ENCODE results near the gene CA10. TPM values are rescaled to one million over a fixed set of nuclear protein-coding genes. Genes with fewer than 3 reads are reported as not detected.

Gene CA10
- total RNA-seq, 2 donors from 2014 or later = 0.22 to 0.37 TPM

DNA sequence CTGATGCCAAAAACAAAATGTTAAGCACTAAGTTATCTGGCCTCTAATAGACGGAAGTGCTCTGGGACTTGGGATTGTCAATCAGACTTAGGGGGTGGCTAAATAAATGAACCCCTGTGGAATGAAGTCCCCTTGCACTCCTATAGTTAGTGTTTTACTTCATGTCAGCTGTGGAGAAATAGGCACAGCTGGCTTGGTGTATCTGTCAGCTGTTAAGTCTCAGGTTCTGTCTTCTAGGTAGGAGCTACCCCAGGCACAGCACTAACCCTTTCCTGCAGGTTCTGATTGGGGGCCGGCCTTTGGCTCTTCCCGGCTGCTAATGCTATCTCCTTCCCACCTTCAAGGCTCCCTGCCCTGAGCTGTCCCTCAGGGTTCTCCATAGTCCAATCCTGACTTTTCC, 487.6 kb downstream of the CA10 start:
- no peaks in the 10 kb centered on the region for H3K4me1 ChIP-seq (ENCODE audit: control insufficient read depth, insufficient read depth, low read length)
- Mint-ChIP-seq H3K9me3 (peaks cover 35% of the 10 kb centered on the region), H3K27me3 (ENCODE audit: insufficient read depth) (peaks cover 2% of the 10 kb centered on the region), H3K4me3 (no peak overlapping the region), H3K27ac (no peak overlapping the region), H3K36me3 (ENCODE audit: low read depth) (no peaks in the 10 kb centered on the region), H3K4me1 (no peaks in the 10 kb centered on the region)
- H3K9ac ChIP-seq (ENCODE audit: extremely low read depth, low read length, poor library complexity, severe bottlenecking) = no peak overlapping the region
- TF ChIP-seq, protein P1, sequence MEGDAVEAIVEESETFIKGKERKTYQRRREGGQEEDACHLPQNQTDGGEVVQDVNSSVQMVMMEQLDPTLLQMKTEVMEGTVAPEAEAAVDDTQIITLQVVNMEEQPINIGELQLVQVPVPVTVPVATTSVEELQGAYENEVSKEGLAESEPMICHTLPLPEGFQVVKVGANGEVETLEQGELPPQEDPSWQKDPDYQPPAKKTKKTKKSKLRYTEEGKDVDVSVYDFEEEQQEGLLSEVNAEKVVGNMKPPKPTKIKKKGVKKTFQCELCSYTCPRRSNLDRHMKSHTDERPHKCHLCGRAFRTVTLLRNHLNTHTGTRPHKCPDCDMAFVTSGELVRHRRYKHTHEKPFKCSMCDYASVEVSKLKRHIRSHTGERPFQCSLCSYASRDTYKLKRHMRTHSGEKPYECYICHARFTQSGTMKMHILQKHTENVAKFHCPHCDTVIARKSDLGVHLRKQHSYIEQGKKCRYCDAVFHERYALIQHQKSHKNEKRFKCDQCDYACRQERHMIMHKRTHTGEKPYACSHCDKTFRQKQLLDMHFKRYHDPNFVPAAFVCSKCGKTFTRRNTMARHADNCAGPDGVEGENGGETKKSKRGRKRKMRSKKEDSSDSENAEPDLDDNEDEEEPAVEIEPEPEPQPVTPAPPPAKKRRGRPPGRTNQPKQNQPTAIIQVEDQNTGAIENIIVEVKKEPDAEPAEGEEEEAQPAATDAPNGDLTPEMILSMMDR (conservative IDR thresholded peaks at IDR 0.05) = no peak
- no peaks in the 10 kb centered on the region for H3K27me3 ChIP-seq (ENCODE audit: control insufficient read depth, insufficient read depth, low read length, poor library complexity, severe bottlenecking)
- no peaks in the 10 kb centered on the region for H3K36me3 ChIP-seq (ENCODE audit: control insufficient read depth, insufficient read depth, low read length)
- WGBS, 2 experiments (ENCODE audit: insufficient coverage in 1 of 2, insufficient read length in 1 of 2) = 90 to 94% methylated on average over 2 to 3 of the region's 3 CpGs
- no peak overlapping the region for H3K27ac ChIP-seq (ENCODE audit: low read depth, low read length)
- H3K9me3 ChIP-seq (ENCODE audit: control insufficient read depth, low read length) = peaks cover 17% of the 10 kb centered on the region
- no peak for DNase-seq
- no peak overlapping the region for H3K4me3 ChIP-seq (ENCODE audit: low read length)

DNA sequence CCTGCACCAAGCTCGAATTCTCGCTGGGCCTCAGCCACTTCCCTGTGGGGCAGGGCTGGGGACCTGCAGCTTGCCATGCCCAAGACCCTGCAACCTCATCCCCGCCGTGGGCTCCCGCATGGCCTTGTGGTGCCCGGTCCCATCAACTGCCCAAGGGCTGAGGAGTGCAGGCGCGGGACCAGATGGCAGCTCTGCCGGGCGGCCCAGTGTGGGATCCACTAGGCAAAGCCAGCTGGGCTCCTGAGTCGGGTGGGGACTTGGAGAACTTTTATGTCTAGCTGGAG, 489.6 kb downstream of the CA10 start:
- Histone ChIP-seq H3K4me3 (ENCODE audit: low read length) (no peak overlapping the region), H3K27ac (ENCODE audit: low read depth, low read length) (no peak overlapping the region), H3K9me3 (ENCODE audit: control insufficient read depth, low read length) (peaks cover 17% of the 10 kb centered on the region), H3K4me1 (ENCODE audit: control insufficient read depth, insufficient read depth, low read length) (no peaks in the 10 kb centered on the region), H3K27me3 (ENCODE audit: control insufficient read depth, insufficient read depth, low read length, poor library complexity, severe bottlenecking) (no peaks in the 10 kb centered on the region), H3K9ac (ENCODE audit: extremely low read depth, low read length, poor library complexity, severe bottlenecking) (no peak overlapping the region), H3K36me3 (ENCODE audit: control insufficient read depth, insufficient read depth, low read length) (no peaks in the 10 kb centered on the region)
- WGBS, 2 experiments (ENCODE audit: insufficient coverage in 1 of 2, insufficient read length in 1 of 2) = 92 to 96% methylated on average over 4 to 11 of the region's 11 CpGs
- H3K36me3 Mint-ChIP-seq (ENCODE audit: low read depth) = no peaks in the 10 kb centered on the region
- H3K9me3 Mint-ChIP-seq = peaks cover 35% of the 10 kb centered on the region
- TF ChIP-seq, protein P1 (conservative IDR thresholded peaks at IDR 0.05) = no peak
- H3K27me3 Mint-ChIP-seq (ENCODE audit: insufficient read depth) = peaks cover 6% of the 10 kb centered on the region
- H3K4me3 Mint-ChIP-seq = no peak overlapping the region
- H3K27ac Mint-ChIP-seq = no peak overlapping the region
- no peaks in the 10 kb centered on the region for H3K4me1 Mint-ChIP-seq
- no peak for DNase-seq

DNA sequence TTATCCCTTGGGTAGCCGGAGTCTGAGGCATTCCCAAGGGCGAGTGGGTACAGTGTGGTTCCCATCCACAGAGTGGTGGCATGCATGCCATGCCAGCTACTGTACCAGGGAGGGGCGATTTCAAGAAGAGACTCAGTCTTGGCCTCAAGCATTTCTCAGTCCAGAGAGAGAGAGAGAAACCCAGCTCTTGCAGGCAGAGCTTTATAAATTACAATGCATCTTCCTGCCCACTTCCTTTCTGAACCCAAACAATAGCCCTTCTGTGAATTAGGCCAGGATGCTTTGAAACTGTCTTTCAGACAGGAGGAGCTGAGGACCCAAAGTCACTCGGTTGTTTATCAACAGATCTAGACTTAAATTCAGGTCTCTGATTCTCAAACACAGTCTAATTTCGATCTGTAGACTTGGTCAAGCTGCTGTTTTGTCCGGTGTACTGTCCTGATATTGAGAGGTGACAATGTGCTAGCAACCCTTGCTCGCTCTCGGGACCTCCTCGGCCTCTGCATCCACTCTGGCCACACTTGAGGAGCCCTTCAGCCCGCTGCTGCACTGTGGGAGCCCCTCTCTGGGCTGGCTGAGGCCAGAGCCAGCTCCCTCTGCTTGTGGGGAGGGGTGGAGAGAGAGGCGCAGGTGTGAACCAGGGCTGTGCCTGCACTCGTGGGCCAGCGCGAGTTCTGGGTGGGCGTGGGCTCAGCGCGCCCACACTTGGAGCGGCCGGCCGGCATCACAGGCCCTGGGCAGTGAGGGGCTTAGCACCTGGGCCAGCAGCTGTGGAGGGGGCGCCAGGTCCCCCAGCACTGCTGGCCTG, 490.2 kb downstream of the CA10 start:
- Mint-ChIP-seq H3K4me1 (peaks cover 3% of the 10 kb centered on the region), H3K27me3 (ENCODE audit: insufficient read depth) (peaks cover 6% of the 10 kb centered on the region), H3K27ac (no peak overlapping the region), H3K9me3 (peaks cover 35% of the 10 kb centered on the region), H3K4me3 (no peak overlapping the region), H3K36me3 (ENCODE audit: low read depth) (no peaks in the 10 kb centered on the region)
- no peak overlapping the region for H3K9ac ChIP-seq (ENCODE audit: extremely low read depth, low read length, poor library complexity, severe bottlenecking)
- no peak overlapping the region for H3K4me3 ChIP-seq (ENCODE audit: low read length)
- no peaks in the 10 kb centered on the region for H3K36me3 ChIP-seq (ENCODE audit: control insufficient read depth, insufficient read depth, low read length)
- no peaks in the 10 kb centered on the region for H3K4me1 ChIP-seq (ENCODE audit: control insufficient read depth, insufficient read depth, low read length)
- H3K9me3 ChIP-seq (ENCODE audit: control insufficient read depth, low read length) = peaks cover 17% of the 10 kb centered on the region
- WGBS, 2 experiments (ENCODE audit: insufficient coverage in 1 of 2, insufficient read length in 1 of 2) = 84 to 87% methylated on average over 4 to 21 of the region's 21 CpGs
- H3K27me3 ChIP-seq (ENCODE audit: control insufficient read depth, insufficient read depth, low read length, poor library complexity, severe bottlenecking) = no peaks in the 10 kb centered on the region
- no peak overlapping the region for H3K27ac ChIP-seq (ENCODE audit: low read depth, low read length)
- no peak for DNase-seq
- TF ChIP-seq, protein P1 (conservative IDR thresholded peaks at IDR 0.05) = no peak
